Mesothelial cell of epicardium (in vitro differentiated cells): ENCODE data around the gene CTNND2. TPM values are rescaled to one million over a fixed set of nuclear protein-coding genes. Genes with fewer than 3 reads are reported as not detected.
A peak's percentile ranks its signal among the peaks of the same experiment; 100 is the strongest.

Experiments used
- DNase-seq, 2 experiments: peaks; one replicate each; pipeline ENCODE4 v3.0.0; 2021; ENCODE audit warnings: low spot score in 2 of 2; ENCODE audit not compliant: unreplicated experiment in 2 of 2
- H3K27ac Mint-ChIP-seq: 2 replicates; pipeline ENCODE4 v1.8.0; 2021; ENCODE audit warnings: mixed read lengths
- H3K27me3 Mint-ChIP-seq: 2 replicates; pipeline ENCODE4 v1.8.0; 2021; ENCODE audit warnings: low read depth, mixed read lengths
- H3K36me3 Mint-ChIP-seq: 2 replicates; pipeline ENCODE4 v1.8.0; 2021; ENCODE audit warnings: mixed read lengths
- H3K4me1 Mint-ChIP-seq: 2 replicates; pipeline ENCODE4 v1.8.0; 2021; ENCODE audit warnings: mixed read lengths
- H3K4me3 Mint-ChIP-seq: 2 replicates; pipeline ENCODE4 v1.8.0; 2021; ENCODE audit warnings: mild to moderate bottlenecking, moderate library complexity, mixed read lengths
- H3K9me3 Mint-ChIP-seq: 2 replicates; pipeline ENCODE4 v1.8.0; 2021; ENCODE audit warnings: mixed read lengths
- CTCF ChIP-seq: fragments of 200-600 bp; sonication (generic); IDR thresholded peaks from one replicate; pipeline ENCODE4 v1.5.0; 2021; ENCODE audit warnings: antibody characterized with exemption; ENCODE audit not compliant: unreplicated experiment
- total RNA-seq: library from RNA; stranded (reverse); gene quantifications from 3 replicates; pipeline ENCODE4 v1.2.1, GENCODE V29; 2021

Gene CTNND2
- total RNA-seq, 1 donor from 2014 or later: 7.9 TPM

DNA sequence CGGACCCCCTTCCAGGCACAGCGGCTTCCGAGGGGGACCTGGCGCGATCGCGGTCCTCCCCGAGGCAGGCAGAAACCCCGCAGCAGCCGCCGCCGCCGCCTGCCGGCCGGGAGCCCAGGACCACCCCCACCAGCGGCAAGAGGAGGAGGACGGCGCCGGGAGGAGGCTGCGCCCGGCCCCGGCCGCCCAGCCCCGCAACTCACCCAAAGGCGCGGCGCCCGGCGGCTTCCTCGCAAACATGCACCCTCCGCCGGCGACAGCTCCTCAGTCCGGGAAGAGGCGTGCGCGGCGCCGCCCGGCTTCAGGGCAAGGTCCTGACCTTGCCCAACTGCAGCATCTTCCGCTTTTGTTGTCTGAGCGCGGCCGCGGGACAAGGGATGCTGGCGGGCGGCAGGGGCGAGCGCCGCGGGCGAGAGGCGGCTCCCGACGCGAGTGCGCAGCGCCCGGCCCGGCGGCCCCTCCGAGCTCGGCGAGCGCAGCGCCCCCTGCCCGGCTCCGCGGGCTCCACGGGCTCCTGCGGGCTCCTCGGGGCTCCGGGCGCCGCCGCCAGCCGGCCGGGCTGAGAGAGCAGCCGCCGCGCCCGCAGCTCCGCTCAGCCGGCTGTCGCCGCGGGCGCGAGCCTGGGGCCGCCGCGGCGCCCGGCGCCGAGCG, 507 bp downstream of the CTNND2 start:
- no peaks in the 10 kb centered on the region for H3K9me3 Mint-ChIP-seq
- H3K4me3 Mint-ChIP-seq: peak overlapping the region; percentile 75
- H3K27me3 Mint-ChIP-seq: peaks cover 58% of the 10 kb centered on the region
- no peak overlapping the region for H3K27ac Mint-ChIP-seq
- H3K36me3 Mint-ChIP-seq: no peaks in the 10 kb centered on the region
- peak; percentile 30 for TF ChIP-seq CTCF
- peaks cover 7% of the 10 kb centered on the region for H3K4me1 Mint-ChIP-seq
- peak; percentile 41 to 72 for DNase-seq

GRCh38 chr5:11903121-11903613, 1.1 kb downstream of the CTNND2 start:
- no peaks in the 10 kb centered on the region for H3K9me3 Mint-ChIP-seq
- TF ChIP-seq CTCF: no peak
- no peak for DNase-seq
- no peak overlapping the region for H3K27ac Mint-ChIP-seq
- H3K4me3 Mint-ChIP-seq: peak overlapping the region; percentile 75
- H3K36me3 Mint-ChIP-seq: no peaks in the 10 kb centered on the region
- peaks cover 53% of the 10 kb centered on the region for H3K27me3 Mint-ChIP-seq
- peaks cover 7% of the 10 kb centered on the region for H3K4me1 Mint-ChIP-seq

DNA sequence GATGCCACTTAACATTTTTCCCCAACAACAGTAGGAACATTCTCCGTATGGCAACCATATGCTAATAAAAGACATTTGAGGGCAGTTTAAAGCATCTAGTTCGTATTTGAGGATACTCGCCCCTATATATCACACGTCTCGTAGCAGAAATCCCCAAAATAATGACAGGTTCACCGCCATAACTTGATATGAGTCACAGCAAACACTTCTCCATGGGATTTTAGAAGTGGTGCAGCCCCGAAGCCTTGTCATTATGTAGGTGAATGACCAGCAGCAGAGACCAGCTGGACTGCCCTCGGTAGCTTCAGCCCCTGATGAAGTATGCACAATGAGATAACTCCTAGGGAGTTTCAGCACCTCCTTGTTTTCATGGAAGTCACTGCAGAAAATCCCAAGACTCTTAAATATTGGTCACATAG, 2.0 kb downstream of the CTNND2 start:
- no peak for TF ChIP-seq CTCF
- H3K4me3 Mint-ChIP-seq: peak overlapping the region; percentile 75
- no peak overlapping the region for H3K27ac Mint-ChIP-seq
- peaks cover 7% of the 10 kb centered on the region for H3K4me1 Mint-ChIP-seq
- H3K27me3 Mint-ChIP-seq: peaks cover 45% of the 10 kb centered on the region
- DNase-seq: no peak
- H3K36me3 Mint-ChIP-seq: no peaks in the 10 kb centered on the region
- H3K9me3 Mint-ChIP-seq: peaks cover 2% of the 10 kb centered on the region

GRCh38 chr5:11898787-11899186, 5.5 kb downstream of the CTNND2 start:
- TF ChIP-seq CTCF: no peak
- H3K27ac Mint-ChIP-seq: no peak overlapping the region
- peaks cover 7% of the 10 kb centered on the region for H3K4me1 Mint-ChIP-seq
- DNase-seq: no peak
- no peak overlapping the region for H3K4me3 Mint-ChIP-seq
- no peaks in the 10 kb centered on the region for H3K36me3 Mint-ChIP-seq
- peaks cover 7% of the 10 kb centered on the region for H3K9me3 Mint-ChIP-seq
- H3K27me3 Mint-ChIP-seq: peaks cover 26% of the 10 kb centered on the region

- Mint-ChIP-seq H3K4me3 (no peak overlapping the region), H3K4me1 (peaks cover 3% of the 10 kb centered on the region), H3K27me3 (peaks cover 24% of the 10 kb centered on the region), H3K36me3 (no peaks in the 10 kb centered on the region), H3K9me3 (peaks cover 7% of the 10 kb centered on the region), H3K27ac (no peak overlapping the region)
- TF ChIP-seq CTCF: no peak
- DNase-seq: no peak
These were observed 6.5 kb downstream of the CTNND2 start for GRCh38 chr5:11897781-11898180.
